ENCODE data around the gene EXTL1. TPM values are rescaled to one million over a fixed set of nuclear protein-coding genes. Genes with fewer than 3 reads are reported as not detected.

Gene EXTL1
- total and polyA plus RNA-seq, 4 donors: 2.3 to 14.8 (median 7.9) TPM

DNA sequence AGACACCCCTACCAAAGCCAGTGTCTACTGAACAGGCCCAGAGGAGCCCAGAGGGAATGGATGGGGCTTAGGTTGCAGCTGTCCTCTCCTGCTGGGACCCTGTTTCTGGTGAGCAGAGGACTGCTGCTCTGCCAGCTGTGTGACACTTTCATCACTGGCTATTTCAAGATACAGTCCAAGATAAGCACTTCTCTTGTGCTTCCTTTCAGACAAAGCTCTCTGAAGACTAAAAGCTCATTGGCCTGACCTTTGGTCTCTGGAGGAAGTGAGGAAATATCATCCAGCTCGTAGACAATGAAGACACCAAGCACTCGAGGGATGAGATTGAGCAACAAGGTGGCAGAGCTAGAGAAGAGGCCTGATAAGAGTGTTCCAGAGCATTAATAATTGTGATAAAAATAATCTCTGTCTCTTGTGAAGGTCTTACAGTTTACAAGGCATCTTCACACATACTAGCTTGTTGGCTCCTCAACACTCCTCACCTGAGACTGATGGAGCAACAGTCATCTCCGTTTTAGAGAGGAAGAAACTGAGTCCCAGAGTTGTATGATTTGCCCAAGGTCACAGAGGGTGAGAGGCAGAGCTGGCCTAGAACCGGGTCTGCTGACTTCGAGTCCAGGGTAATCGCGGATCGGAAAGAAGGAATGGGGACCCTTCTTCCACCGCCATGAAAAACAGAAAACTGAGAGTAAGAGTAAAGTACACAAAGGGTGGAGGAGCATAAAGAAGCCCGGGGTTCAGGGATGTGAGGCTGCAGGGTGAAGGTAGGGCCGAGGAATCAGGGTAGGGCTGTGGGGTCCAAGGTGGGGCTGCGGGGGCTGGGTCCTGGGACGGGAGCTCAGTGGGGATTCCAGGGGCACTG is 24.4 kb upstream of the EXTL1 start:
- H3K9me3 ChIP-seq (ENCODE audit: control insufficient read depth, insufficient read depth, low read length): no peaks in the 10 kb centered on the region
- H3K36me3 ChIP-seq (ENCODE audit: control insufficient read depth, insufficient read depth, low read length): no peaks in the 10 kb centered on the region
- 7% methylated on average over 11 of the region's 13 CpGs for WGBS (ENCODE audit: insufficient coverage)
- H3K4me1 ChIP-seq (ENCODE audit: control insufficient read depth, insufficient read depth, low read length): peaks cover 17% of the 10 kb centered on the region
- peak overlapping the region; percentile 87 for H3K27ac ChIP-seq (ENCODE audit: low read depth, low read length)
- no peaks in the 10 kb centered on the region for H3K27me3 ChIP-seq (ENCODE audit: control insufficient read depth, insufficient read depth, low read length)
- peak overlapping the region; percentile 81 for H3K4me3 ChIP-seq (ENCODE audit: low read depth, low read length)
- DNase-seq (ENCODE audit: low read depth in 4 of 6, low spot score in 6 of 6): peak in 2 of 6 donors; percentile 9 to 49

DNA sequence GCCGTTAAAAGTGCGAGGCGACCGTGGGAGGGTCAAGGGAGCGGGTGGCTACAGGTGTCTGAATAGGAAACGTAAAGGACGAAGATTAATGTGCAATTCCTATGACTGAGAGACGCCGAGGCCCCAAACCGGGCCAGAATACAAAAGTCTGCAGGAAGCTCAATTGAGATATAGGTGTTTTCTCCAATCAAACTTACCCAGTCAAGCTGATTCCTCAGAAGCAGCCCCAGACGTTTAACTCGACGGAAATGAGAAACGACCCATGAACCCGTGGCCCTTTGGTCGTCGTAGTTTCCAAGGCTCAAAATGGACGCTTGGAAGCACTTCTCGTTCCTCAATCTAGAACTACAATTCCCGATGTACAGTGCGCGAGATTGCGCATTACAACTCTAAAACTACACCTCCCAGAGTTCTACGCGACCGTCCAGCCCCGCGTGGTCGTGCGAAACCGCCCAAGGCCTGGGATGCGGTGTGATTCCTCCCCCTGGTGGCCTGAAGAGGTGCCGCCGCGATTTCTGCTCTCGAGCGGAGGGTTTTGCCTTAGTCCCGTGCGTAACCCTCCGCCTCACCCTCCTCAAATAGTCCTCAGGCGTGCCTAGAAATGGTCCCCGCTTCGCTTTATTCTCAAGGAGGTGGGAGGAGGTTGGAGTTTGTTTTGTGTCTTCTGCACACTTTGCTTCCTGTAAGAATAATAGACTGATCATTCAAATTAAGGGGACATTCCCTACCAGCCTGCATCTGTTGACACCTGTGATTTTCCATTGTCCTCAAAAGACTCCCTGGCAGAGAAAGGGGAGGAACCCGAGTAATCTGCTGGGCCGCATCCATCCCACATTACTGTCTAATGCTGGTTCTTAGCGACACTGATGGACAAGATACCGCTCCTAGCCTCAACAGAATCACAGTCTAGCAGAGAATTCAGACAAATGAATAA is 23.5 kb upstream of the EXTL1 start, which contains the start of gene PAFAH2:
TSS of gene PAFAH2 (minus strand) at position 236 of the 934 bp plus-strand sequence. CDS start 7,247 bp downstream, outside the sequence.
- no peaks in the 10 kb centered on the region for H3K27me3 ChIP-seq (ENCODE audit: control insufficient read depth, insufficient read depth, low read length)
- H3K27ac ChIP-seq (ENCODE audit: low read depth, low read length): peak within 1 kb of the TSS; percentile 87
- H3K4me3 ChIP-seq (ENCODE audit: low read depth, low read length): peak within 1 kb of the TSS; percentile 81
- DNase-seq (ENCODE audit: low read depth in 4 of 6, low spot score in 6 of 6): peak; percentile 98 to 100 (median 100)
- H3K9me3 ChIP-seq (ENCODE audit: control insufficient read depth, insufficient read depth, low read length): no peaks in the 10 kb centered on the region
- H3K4me1 ChIP-seq (ENCODE audit: control insufficient read depth, insufficient read depth, low read length): peaks cover 17% of the 10 kb centered on the region
- no peaks in the 10 kb centered on the region for H3K36me3 ChIP-seq (ENCODE audit: control insufficient read depth, insufficient read depth, low read length)
- WGBS (ENCODE audit: insufficient coverage): under 1% methylated on average over 33 of the region's 47 CpGs

DNA sequence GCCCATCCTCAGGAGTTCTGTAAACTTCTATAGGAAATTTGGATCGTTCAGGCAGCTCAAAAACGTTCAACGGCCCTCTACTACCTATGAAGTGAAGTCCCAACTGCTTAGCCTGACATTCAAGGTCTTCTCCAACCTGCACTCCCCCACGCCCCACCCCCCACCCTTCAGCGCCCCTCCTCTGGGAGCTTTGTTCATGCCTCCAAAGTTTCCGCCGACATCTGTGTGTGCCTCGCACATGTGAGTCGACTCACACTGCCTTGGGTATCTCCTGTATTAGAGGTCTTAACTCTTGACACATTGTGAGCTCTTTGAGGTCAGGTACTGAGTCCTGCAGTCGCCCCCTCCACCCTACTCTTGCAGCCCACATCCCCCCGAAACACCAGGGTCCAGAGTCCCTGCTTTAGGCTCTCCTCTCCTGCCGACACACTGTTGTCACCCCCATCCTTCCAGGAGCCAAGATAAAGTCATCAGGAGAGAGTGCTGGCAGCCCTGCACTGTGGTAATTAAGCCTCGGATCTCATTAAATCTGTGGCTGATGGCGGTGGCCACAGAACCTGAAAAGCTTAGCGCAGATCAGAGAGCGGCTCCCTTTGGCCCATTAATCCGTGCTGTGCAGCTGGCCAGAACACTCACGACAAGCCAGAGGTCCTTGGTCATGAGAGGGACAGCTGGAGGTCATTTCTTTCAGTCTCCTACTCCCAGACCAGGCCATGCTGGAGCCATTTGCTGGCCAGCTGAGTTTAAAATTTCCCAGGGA is 22.4 kb upstream of the EXTL1 start:
- Histone ChIP-seq H3K4me1 (ENCODE audit: control insufficient read depth, insufficient read depth, low read length) (peaks cover 17% of the 10 kb centered on the region), H3K27ac (ENCODE audit: low read depth, low read length) (no peak overlapping the region), H3K36me3 (ENCODE audit: control insufficient read depth, insufficient read depth, low read length) (no peaks in the 10 kb centered on the region), H3K4me3 (ENCODE audit: low read depth, low read length) (no peak overlapping the region), H3K27me3 (ENCODE audit: control insufficient read depth, insufficient read depth, low read length) (no peaks in the 10 kb centered on the region), H3K9me3 (ENCODE audit: control insufficient read depth, insufficient read depth, low read length) (no peaks in the 10 kb centered on the region)
- 61% methylated on average over 16 of the region's 18 CpGs for WGBS (ENCODE audit: insufficient coverage)
- DNase-seq (ENCODE audit: low read depth in 4 of 6, low spot score in 6 of 6): peak in 2 of 6 donors; percentile 41 to 68

DNA sequence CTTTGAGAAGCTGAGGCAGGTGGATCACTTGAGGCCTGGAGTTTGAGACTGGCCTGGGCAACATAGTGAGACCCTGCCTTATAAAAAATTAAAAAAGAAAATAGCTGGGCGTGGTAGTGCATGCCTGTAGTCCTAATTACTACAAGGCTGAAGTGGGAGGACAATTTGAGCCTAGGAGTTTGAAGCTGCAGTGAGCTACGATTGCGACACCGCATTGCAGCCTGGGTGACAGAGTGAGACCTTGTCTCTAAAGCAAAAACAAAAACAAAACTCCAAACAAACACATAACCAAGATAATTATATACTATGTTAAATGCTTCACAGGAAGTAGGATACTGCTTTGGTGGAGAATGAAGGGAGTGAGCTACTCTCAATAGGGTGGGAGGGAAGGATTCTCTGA is 18.3 kb upstream of the EXTL1 start:
- H3K9me3 ChIP-seq (ENCODE audit: control insufficient read depth, insufficient read depth, low read length): no peaks in the 10 kb centered on the region
- 86% methylated on average over 1 of the region's 4 CpGs for WGBS (ENCODE audit: insufficient coverage)
- H3K36me3 ChIP-seq (ENCODE audit: control insufficient read depth, insufficient read depth, low read length): no peaks in the 10 kb centered on the region
- no peak overlapping the region for H3K27ac ChIP-seq (ENCODE audit: low read depth, low read length)
- no peak overlapping the region for H3K4me3 ChIP-seq (ENCODE audit: low read depth, low read length)
- no peak for DNase-seq (ENCODE audit: low read depth in 4 of 6, low spot score in 6 of 6)
- H3K4me1 ChIP-seq (ENCODE audit: control insufficient read depth, insufficient read depth, low read length): peaks cover 6% of the 10 kb centered on the region
- H3K27me3 ChIP-seq (ENCODE audit: control insufficient read depth, insufficient read depth, low read length): no peaks in the 10 kb centered on the region

DNA sequence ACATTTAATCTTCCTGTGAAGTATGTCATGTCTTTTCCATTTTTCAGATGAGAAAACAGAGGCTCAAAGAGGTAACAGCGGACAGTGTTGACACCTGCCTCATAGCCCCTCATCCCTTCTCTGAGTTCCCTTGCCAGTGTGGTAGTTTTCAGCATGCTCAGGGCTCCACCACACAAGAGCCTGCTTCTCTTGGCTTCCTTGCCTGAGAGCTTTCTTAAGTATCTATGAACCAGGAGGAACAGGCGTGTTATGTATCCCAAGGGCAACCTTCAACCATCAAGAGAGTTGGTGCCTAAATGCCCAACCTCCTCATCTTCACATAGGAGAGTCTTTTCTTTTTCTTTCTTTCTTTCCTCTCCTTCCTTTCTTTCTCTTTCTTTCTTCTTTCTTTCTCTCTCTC is 17.8 kb upstream of the EXTL1 start:
- Histone ChIP-seq H3K36me3 (ENCODE audit: control insufficient read depth, insufficient read depth, low read length) (no peaks in the 10 kb centered on the region), H3K4me3 (ENCODE audit: low read depth, low read length) (no peak overlapping the region), H3K27ac (ENCODE audit: low read depth, low read length) (no peak overlapping the region), H3K27me3 (ENCODE audit: control insufficient read depth, insufficient read depth, low read length) (no peaks in the 10 kb centered on the region), H3K4me1 (ENCODE audit: control insufficient read depth, insufficient read depth, low read length) (peaks cover 1% of the 10 kb centered on the region), H3K9me3 (ENCODE audit: control insufficient read depth, insufficient read depth, low read length) (no peaks in the 10 kb centered on the region)
- 57% methylated on average over 2 of the region's 2 CpGs for WGBS (ENCODE audit: insufficient coverage)
- DNase-seq (ENCODE audit: low read depth in 4 of 6, low spot score in 6 of 6): no peak

DNA sequence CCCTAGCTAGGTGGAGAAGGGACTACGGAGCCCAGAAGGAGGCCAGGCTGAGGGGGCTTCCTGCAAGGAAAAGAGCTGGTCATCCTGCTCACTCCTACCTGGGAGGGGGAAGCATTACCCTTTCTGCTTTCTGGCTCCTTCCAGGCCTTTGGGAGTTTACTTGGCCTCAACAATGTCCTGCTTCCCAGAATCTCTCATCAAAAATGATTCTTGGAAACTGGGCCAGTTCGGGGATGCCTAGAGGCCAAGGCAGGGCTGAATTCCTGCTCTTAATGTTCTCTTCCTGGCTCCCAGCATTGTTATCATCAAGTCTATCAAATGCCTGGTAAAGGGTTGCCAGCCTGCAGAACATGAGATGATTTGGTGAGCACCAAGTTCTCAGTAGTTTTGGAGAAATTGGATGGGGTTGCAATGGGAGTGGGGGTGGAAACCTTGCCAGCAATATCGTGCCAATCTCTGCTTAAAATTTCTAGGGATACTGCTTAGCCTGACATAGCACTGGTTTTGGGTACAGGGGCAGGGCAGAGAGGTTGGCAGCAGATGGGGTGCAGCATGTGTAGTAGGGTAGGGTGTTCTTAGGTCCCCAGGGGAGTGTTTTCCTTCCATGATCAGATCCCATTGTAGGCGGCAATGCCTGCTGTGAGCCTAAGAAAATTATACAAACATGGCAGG is 16.0 kb upstream of the EXTL1 start:
- Histone ChIP-seq H3K36me3 (ENCODE audit: control insufficient read depth, insufficient read depth, low read length) (no peaks in the 10 kb centered on the region), H3K27ac (ENCODE audit: low read depth, low read length) (no peak overlapping the region), H3K27me3 (ENCODE audit: control insufficient read depth, insufficient read depth, low read length) (no peaks in the 10 kb centered on the region), H3K4me1 (ENCODE audit: control insufficient read depth, insufficient read depth, low read length) (no peaks in the 10 kb centered on the region), H3K4me3 (ENCODE audit: low read depth, low read length) (no peak overlapping the region), H3K9me3 (ENCODE audit: control insufficient read depth, insufficient read depth, low read length) (no peaks in the 10 kb centered on the region)
- no peak for DNase-seq (ENCODE audit: low read depth in 4 of 6, low spot score in 6 of 6)
- 72% methylated on average over 4 of the region's 4 CpGs for WGBS (ENCODE audit: insufficient coverage)

DNA sequence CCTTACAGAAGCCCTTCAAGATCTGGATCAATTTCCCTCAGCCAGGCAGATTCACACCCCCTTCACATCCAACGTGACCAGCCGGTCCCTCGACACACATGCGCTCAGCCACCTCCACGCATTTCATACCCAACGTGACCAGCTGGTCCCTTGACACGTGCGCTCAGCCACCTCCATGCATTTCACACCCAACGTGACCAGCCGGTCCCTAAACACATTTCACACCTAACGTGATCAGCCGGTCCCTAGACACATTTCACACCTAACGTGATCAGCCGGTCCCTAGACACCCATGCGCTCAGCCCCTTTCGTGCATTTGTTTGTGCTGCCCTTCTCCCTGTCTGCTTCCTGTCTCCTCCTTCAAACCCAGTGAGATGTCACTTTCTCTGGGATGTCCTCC is 14.9 kb upstream of the EXTL1 start:
- no peak for DNase-seq (ENCODE audit: low read depth in 4 of 6, low spot score in 6 of 6)
- Histone ChIP-seq H3K9me3 (ENCODE audit: control insufficient read depth, insufficient read depth, low read length) (no peaks in the 10 kb centered on the region), H3K27ac (ENCODE audit: low read depth, low read length) (no peak overlapping the region), H3K36me3 (ENCODE audit: control insufficient read depth, insufficient read depth, low read length) (no peaks in the 10 kb centered on the region), H3K27me3 (ENCODE audit: control insufficient read depth, insufficient read depth, low read length) (no peaks in the 10 kb centered on the region), H3K4me3 (ENCODE audit: low read depth, low read length) (no peak overlapping the region), H3K4me1 (ENCODE audit: control insufficient read depth, insufficient read depth, low read length) (no peaks in the 10 kb centered on the region)
- 86% methylated on average over 16 of the region's 16 CpGs for WGBS (ENCODE audit: insufficient coverage)

DNA sequence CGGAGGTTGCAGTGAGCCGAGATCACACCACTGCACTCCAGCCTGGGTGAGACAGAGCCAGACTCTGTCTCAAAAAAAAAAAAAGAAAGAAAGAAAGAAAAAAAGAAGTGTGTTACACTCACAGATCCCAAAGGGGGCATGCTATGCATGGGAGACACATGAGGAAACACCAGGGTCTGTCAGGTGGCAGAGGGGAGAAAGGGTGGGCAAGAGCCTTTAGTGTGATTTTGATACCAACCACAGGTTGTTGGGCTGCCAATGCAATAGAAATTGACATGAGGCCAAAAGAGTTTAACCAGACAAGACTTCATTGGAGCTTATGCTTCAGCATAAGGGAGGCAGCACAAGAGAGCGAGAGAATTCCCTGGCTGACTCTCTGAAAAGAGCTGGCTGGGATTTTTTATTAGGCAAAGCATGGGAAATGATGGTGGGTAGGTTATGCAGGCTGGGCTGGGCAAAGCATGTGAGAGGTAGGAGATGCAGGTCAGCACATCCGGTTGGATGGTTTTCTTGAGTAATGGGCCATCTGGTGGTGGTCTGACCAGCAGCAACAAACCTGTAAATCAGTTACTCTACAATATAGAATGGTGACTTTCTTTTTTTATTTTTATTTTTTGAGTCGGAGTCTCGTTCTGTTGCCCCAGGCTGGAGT is 11.7 kb upstream of the EXTL1 start:
- Histone ChIP-seq H3K36me3 (ENCODE audit: control insufficient read depth, insufficient read depth, low read length) (no peaks in the 10 kb centered on the region), H3K4me1 (ENCODE audit: control insufficient read depth, insufficient read depth, low read length) (no peaks in the 10 kb centered on the region), H3K27me3 (ENCODE audit: control insufficient read depth, insufficient read depth, low read length) (no peaks in the 10 kb centered on the region), H3K27ac (ENCODE audit: low read depth, low read length) (no peak overlapping the region), H3K4me3 (ENCODE audit: low read depth, low read length) (no peak overlapping the region), H3K9me3 (ENCODE audit: control insufficient read depth, insufficient read depth, low read length) (no peaks in the 10 kb centered on the region)
- 73% methylated on average over 3 of the region's 6 CpGs for WGBS (ENCODE audit: insufficient coverage)
- peak in 2 of 6 donors; percentile 68 to 84 for DNase-seq (ENCODE audit: low read depth in 4 of 6, low spot score in 6 of 6)

All from spinal cord (tissue), 10 donors.